HL-60 (cell line): ENCODE measurements around the gene ASS1.

Experiments used
- DNase-seq, 2 experiments: peaks; one replicate each; pipeline ENCODE4 v3.0.0-alpha.2; 2010 to 2020; ENCODE audit warnings: low read depth in 1 of 2, low spot score in 1 of 2
- H3K27ac ChIP-seq: fragments of 250-450 bp; sonication (Bioruptor Pico); replicated peaks from 2 replicates; pipeline ENCODE4 v1.5.1; 2020; ENCODE audit warnings: mild to moderate bottlenecking, moderate library complexity
- H3K27me3 ChIP-seq: fragments of 250-450 bp; sonication (Bioruptor Pico); 2 replicates; pipeline ENCODE4 v1.5.1; 2021; ENCODE audit warnings: mild to moderate bottlenecking, moderate library complexity; ENCODE audit not compliant: insufficient read depth, poor library complexity, severe bottlenecking
- H3K4me3 ChIP-seq: replicated peaks from 2 replicates; pipeline ENCODE4 v1.5.1; 2011; ENCODE audit warnings: mild to moderate bottlenecking, control low read depth, low read length; ENCODE audit not compliant: insufficient read depth
- GABPA ChIP-seq: IDR thresholded peaks from 2 replicates; pipeline ENCODE4 v1.6.1; 2012; ENCODE audit warnings: low read depth
- POLR2AphosphoS5 ChIP-seq: IDR thresholded peaks from 2 replicates; pipeline ENCODE4 v1.6.1; 2012; ENCODE audit warnings: low read depth
- SPI1 ChIP-seq: IDR thresholded peaks from 2 replicates; pipeline ENCODE4 v1.6.1; 2012; ENCODE audit warnings: low read depth, mild to moderate bottlenecking, borderline replicate concordance
- TF ChIP-seq, protein P1 (sequence below): IDR thresholded peaks from 2 replicates; pipeline ENCODE4 v1.6.1; 2012; ENCODE audit warnings: low read depth; ENCODE audit not compliant: insufficient replicate concordance
- TF ChIP-seq, protein P2 (sequence below): IDR thresholded peaks from one replicate; pipeline ENCODE4 v1.5.1; 2011; ENCODE audit warnings: low read length, control low read depth, inconsistent platforms; ENCODE audit not compliant: insufficient read depth

Gene ASS1

DNA sequence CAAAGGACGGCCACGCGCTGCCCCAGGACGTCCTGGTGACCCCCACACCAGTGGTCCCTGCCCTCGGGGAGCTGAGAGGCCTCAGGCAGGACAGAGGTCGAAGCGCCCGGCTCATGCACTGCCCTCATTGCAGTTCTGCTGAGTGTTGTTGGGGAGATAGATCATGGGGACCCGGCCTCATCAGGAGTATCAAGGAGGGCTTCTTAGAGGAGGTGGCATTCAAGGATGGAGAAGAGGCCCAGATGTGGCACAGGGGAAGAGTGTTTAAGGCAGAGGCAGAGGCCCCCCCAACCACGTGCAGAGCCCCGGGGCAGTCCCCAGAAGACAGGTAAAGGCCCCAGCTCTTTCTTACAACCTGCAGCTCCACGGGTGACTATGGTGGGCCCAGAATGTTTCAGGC, 26.2 kb downstream of the ASS1 start:
- no peak overlapping the region for H3K27ac ChIP-seq
- TF ChIP-seq GABPA (no peak), POLR2AphosphoS5 (no peak), SPI1 (no peak)
- TF ChIP-seq, protein P1, sequence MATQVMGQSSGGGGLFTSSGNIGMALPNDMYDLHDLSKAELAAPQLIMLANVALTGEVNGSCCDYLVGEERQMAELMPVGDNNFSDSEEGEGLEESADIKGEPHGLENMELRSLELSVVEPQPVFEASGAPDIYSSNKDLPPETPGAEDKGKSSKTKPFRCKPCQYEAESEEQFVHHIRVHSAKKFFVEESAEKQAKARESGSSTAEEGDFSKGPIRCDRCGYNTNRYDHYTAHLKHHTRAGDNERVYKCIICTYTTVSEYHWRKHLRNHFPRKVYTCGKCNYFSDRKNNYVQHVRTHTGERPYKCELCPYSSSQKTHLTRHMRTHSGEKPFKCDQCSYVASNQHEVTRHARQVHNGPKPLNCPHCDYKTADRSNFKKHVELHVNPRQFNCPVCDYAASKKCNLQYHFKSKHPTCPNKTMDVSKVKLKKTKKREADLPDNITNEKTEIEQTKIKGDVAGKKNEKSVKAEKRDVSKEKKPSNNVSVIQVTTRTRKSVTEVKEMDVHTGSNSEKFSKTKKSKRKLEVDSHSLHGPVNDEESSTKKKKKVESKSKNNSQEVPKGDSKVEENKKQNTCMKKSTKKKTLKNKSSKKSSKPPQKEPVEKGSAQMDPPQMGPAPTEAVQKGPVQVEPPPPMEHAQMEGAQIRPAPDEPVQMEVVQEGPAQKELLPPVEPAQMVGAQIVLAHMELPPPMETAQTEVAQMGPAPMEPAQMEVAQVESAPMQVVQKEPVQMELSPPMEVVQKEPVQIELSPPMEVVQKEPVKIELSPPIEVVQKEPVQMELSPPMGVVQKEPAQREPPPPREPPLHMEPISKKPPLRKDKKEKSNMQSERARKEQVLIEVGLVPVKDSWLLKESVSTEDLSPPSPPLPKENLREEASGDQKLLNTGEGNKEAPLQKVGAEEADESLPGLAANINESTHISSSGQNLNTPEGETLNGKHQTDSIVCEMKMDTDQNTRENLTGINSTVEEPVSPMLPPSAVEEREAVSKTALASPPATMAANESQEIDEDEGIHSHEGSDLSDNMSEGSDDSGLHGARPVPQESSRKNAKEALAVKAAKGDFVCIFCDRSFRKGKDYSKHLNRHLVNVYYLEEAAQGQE = no peak
- TF ChIP-seq, protein P2, sequence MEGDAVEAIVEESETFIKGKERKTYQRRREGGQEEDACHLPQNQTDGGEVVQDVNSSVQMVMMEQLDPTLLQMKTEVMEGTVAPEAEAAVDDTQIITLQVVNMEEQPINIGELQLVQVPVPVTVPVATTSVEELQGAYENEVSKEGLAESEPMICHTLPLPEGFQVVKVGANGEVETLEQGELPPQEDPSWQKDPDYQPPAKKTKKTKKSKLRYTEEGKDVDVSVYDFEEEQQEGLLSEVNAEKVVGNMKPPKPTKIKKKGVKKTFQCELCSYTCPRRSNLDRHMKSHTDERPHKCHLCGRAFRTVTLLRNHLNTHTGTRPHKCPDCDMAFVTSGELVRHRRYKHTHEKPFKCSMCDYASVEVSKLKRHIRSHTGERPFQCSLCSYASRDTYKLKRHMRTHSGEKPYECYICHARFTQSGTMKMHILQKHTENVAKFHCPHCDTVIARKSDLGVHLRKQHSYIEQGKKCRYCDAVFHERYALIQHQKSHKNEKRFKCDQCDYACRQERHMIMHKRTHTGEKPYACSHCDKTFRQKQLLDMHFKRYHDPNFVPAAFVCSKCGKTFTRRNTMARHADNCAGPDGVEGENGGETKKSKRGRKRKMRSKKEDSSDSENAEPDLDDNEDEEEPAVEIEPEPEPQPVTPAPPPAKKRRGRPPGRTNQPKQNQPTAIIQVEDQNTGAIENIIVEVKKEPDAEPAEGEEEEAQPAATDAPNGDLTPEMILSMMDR = no peak
- H3K27me3 ChIP-seq = no peaks in the 10 kb centered on the region
- H3K4me3 ChIP-seq = no peak overlapping the region
- no peak for DNase-seq

DNA sequence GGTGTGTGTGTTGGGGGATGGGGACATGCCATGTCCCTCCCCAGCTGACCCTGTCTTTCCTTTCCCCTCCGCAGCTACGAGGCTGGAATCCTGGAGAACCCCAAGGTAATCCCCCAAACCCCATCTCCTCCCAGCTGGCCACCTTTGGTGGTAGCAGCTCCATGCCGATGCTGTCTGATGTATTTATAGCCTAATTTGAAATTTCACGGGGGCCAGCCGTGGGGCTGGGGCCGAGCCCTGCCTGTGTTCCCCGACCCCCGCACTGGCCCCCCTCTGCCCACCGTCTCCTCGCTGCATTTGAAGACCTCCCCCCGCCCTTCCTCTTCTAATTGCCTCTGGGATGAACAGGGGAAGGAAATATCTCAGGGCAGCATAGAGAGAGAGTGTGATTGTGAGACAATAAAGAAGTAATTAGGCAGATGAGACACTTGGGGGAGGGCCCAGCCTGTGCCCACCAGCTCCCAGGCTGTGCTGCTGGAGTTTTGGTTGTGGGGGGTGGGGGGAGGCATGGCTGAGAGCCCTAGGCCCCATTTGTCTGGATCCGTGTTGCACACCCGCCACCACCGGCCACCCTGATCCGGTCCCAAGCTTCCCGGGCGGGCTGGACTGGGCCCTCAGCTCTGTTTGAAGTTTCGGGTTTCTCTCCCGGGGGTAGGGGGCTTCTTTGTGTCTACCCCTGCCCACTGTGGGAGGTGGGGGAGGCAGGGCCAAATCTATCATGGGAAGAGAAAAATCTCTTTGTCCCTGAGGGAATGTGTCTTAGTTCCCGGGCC, 26.8 kb downstream of the ASS1 start:
- DNase-seq = no peak
- Histone ChIP-seq H3K4me3 (no peak overlapping the region), H3K27ac (no peak overlapping the region), H3K27me3 (no peaks in the 10 kb centered on the region)
- TF ChIP-seq SPI1 = no peak
- TF ChIP-seq, protein P1 = no peak
- no peak for TF ChIP-seq POLR2AphosphoS5
- TF ChIP-seq, protein P2 = no peak
- TF ChIP-seq GABPA = no peak

DNA sequence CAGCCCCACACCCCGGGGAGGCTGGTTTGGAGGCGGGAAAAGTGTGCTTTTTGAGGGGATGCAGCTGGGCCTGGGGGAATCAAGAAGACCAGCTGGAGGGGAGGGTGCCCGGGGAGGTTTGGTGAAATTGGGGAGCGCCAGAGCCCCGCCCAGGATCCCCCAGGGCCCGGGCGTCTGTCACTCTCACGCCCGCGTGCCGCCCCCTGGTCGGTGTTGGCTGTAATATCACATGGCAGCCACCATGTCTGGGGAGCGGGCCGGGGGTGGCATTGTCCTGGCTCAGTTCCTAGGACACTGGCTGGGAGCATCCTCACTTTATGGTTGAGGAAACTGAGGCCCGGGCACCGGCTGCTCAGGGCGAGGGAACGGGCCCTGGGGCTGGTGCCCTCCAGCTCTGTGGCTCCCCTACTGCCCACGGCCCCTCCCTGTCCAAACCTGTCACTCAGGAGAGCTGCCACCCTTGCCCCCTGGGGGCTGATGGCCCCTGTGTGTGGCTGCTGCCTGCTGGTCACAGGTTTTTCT, 27.5 kb downstream of the ASS1 start:
- H3K27me3 ChIP-seq = no peaks in the 10 kb centered on the region
- no peak overlapping the region for H3K4me3 ChIP-seq
- DNase-seq = no peak
- TF ChIP-seq, protein P1 = no peak
- no peak for TF ChIP-seq POLR2AphosphoS5
- TF ChIP-seq SPI1 = no peak
- TF ChIP-seq, protein P2 = no peak
- no peak for TF ChIP-seq GABPA
- H3K27ac ChIP-seq = no peak overlapping the region
